ENCODE results near the gene EEF1A1. TPM values are rescaled to one million over a fixed set of nuclear protein-coding genes. Genes with fewer than 3 reads are reported as not detected.
"Not testable (repeated sequence)": the region's sequence is repeated elsewhere in the genome, so short reads cannot be mapped to it uniquely, and the experiment has no call there.

Gene EEF1A1
- total RNA-seq, 1 donor from 2014 or later: 6,372 TPM

DNA sequence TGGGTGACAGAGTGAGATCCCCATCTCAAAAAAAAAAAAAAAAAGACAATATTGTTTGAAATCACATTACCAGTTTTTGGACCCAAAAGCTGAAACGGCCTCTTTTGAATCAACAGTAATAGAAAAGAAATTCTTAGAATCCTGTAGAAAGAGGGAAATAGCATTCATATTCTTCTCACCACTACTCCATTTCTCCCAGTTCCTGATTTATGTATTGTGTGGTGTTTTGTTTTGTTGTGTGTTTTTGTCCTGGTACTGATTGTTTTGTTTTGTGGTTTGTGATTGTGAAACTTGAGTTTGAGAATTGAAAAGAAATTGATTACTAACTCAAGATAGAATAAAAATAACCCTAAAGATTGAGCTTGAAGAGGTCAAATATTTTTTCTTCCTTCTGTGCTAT, 26.2 kb upstream of the EEF1A1 start:
- Mint-ChIP-seq H3K9me3 (ENCODE audit: unreplicated experiment) (no peaks in the 10 kb centered on the region), H3K27me3 (ENCODE audit: unreplicated experiment) (no peaks in the 10 kb centered on the region), H3K4me1 (ENCODE audit: low read depth, unreplicated experiment) (no peaks in the 10 kb centered on the region), H3K27ac (ENCODE audit: unreplicated experiment) (no peak overlapping the region), H3K36me3 (ENCODE audit: unreplicated experiment) (no peaks in the 10 kb centered on the region), H3K4me3 (ENCODE audit: unreplicated experiment) (no peak overlapping the region)
- no peak for DNase-seq
- TF ChIP-seq CTCF (IDR thresholded peaks at IDR 0.05; ENCODE audit: partially characterized antibody, unreplicated experiment): no peak

- no peak for TF ChIP-seq CTCF (IDR thresholded peaks at IDR 0.05; ENCODE audit: partially characterized antibody, unreplicated experiment)
- Mint-ChIP-seq H3K27me3 (ENCODE audit: unreplicated experiment) (no peaks in the 10 kb centered on the region), H3K4me1 (ENCODE audit: low read depth, unreplicated experiment) (no peaks in the 10 kb centered on the region), H3K9me3 (ENCODE audit: unreplicated experiment) (no peaks in the 10 kb centered on the region), H3K4me3 (ENCODE audit: unreplicated experiment) (no peak overlapping the region), H3K27ac (ENCODE audit: unreplicated experiment) (no peak overlapping the region), H3K36me3 (ENCODE audit: unreplicated experiment) (no peaks in the 10 kb centered on the region)
- no peak for DNase-seq
These were observed 22.1 kb upstream of the EEF1A1 start for GRCh38 chr6:73542891-73543290.

- DNase-seq; H3K9me3 Mint-ChIP-seq (ENCODE audit: unreplicated experiment); H3K36me3 Mint-ChIP-seq (ENCODE audit: unreplicated experiment); H3K27me3 Mint-ChIP-seq (ENCODE audit: unreplicated experiment); H3K27ac Mint-ChIP-seq (ENCODE audit: unreplicated experiment); H3K4me1 Mint-ChIP-seq (ENCODE audit: low read depth, unreplicated experiment); H3K4me3 Mint-ChIP-seq (ENCODE audit: unreplicated experiment): not testable (repeated sequence)
These were observed 21.6 kb upstream of the EEF1A1 start for GRCh38 chr6:73542481-73542880.

DNA sequence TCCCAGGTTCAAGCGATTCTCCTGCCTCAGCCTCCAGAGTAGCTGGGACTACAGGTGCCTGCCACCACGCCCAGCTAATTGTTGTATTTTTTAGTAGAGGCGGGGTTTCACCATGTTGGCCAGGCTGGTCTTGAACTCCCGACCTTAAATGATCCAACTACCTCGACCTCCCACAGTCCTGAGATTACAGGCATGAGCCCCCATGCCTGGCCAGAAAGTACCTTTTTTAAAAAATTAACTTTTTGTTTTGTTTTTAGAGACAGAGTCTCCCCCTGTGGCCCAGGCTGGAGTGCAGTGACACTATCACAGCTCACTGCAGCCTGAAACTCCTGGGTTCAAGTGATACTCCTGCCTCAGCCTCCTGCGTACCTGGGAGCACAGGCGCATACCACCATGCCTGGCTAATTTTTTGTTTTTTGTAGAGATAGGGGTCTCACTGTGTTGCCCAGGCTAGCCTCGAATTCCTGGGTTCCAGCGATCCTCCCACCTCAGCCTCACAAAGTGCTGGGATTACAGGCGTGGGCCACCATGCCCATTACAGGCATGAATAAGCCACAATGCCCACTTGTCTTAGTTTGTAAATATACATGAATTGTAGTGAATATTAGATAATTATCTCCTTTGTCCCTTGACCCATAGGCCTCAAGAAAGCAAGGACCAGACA, 17.4 kb upstream of the EEF1A1 start:
- H3K4me3 Mint-ChIP-seq (ENCODE audit: unreplicated experiment): no peak overlapping the region
- H3K27me3 Mint-ChIP-seq (ENCODE audit: unreplicated experiment): no peaks in the 10 kb centered on the region
- no peak for TF ChIP-seq CTCF (IDR thresholded peaks at IDR 0.05; ENCODE audit: partially characterized antibody, unreplicated experiment)
- H3K4me1 Mint-ChIP-seq (ENCODE audit: low read depth, unreplicated experiment): no peaks in the 10 kb centered on the region
- no peak for DNase-seq
- H3K36me3 Mint-ChIP-seq (ENCODE audit: unreplicated experiment): no peaks in the 10 kb centered on the region
- H3K9me3 Mint-ChIP-seq (ENCODE audit: unreplicated experiment): no peaks in the 10 kb centered on the region
- H3K27ac Mint-ChIP-seq (ENCODE audit: unreplicated experiment): no peak overlapping the region

DNA sequence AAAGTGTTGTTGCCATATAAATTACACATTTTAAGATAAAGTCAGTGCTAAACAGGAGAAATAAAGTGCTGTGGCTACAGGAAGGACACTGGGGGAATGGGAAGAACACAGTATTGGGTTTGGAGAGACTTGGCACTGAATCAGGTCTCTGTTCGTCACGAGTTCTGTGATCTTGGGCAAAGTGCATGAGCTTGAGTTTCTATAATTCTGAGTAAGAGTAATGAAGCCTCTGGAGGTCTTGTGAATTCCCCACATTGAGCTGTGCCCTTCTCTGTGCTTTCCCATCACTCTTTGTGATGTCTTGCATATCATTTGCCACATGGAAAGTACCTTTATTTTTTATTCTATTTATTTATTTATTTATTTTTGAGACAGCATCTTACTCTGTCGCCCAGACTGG, 16.8 kb upstream of the EEF1A1 start:
- Mint-ChIP-seq H3K27me3 (ENCODE audit: unreplicated experiment) (no peaks in the 10 kb centered on the region), H3K27ac (ENCODE audit: unreplicated experiment) (no peak overlapping the region), H3K36me3 (ENCODE audit: unreplicated experiment) (no peaks in the 10 kb centered on the region), H3K4me1 (ENCODE audit: low read depth, unreplicated experiment) (no peaks in the 10 kb centered on the region), H3K9me3 (ENCODE audit: unreplicated experiment) (no peaks in the 10 kb centered on the region), H3K4me3 (ENCODE audit: unreplicated experiment) (no peak overlapping the region)
- TF ChIP-seq CTCF (IDR thresholded peaks at IDR 0.05; ENCODE audit: partially characterized antibody, unreplicated experiment): no peak
- DNase-seq: no peak

Measured in glutamatergic neuron (in vitro differentiated cells).